Upper lobe of left lung (tissue), 6 donors: Measurements from ENCODE around the gene MMP8. TPM values are rescaled to one million over a fixed set of nuclear protein-coding genes. Genes with fewer than 3 reads are reported as not detected.

Experiments used
- ATAC-seq, 2 donors: fragments of 200-7000 bp; cut with Tn5 transposase; one replicate each; pipeline ENCODE4 v1.9.1; 2022; ENCODE audit warnings: mild to moderate bottlenecking in 2 of 2, moderate library complexity in 2 of 2; ENCODE audit not compliant: low FRiP score in 2 of 2
- DNase-seq, 2 donors: peaks; one replicate each; pipeline ENCODE4 v3.0.0-alpha.2; 2019 to 2020
- H3K27ac ChIP-seq, 4 donors: fragments of 200-600 bp; sonication (generic); one replicate each; pipeline ENCODE4 v1.5.1; 2016 to 2019
- H3K27me3 ChIP-seq, 4 donors: fragments of 200-600 bp; sonication (generic); one replicate each; pipeline ENCODE4 v1.5.1; 2017 to 2019
- H3K36me3 ChIP-seq, 4 donors: fragments of 200-600 bp; sonication (generic); one replicate each; pipeline ENCODE4 v1.5.1; 2016 to 2019
- H3K4me1 ChIP-seq, 4 donors: fragments of 200-600 bp; sonication (generic); one replicate each; pipeline ENCODE4 v1.5.1; 2018 to 2019
- H3K4me3 ChIP-seq, 4 donors: fragments of 200-600 bp; sonication (generic); one replicate each; pipeline ENCODE4 v1.5.1; 2017 to 2019; ENCODE audit warnings: mild to moderate bottlenecking in 2 of 4, moderate library complexity in 1 of 4
- H3K9me3 ChIP-seq, 4 donors: fragments of 200-600 bp; sonication (generic); one replicate each; pipeline ENCODE4 v1.5.1; 2018 to 2019
- EP300 ChIP-seq, 4 donors: sonication (generic); formaldehyde crosslinking; IDR thresholded peaks; one replicate each; pipeline ENCODE4 v1.5.1; 2017; ENCODE audit warnings: antibody characterized with exemption in 4 of 4, control low read depth in 2 of 4
- POLR2A ChIP-seq, 4 donors: fragments of 450-650 bp; IDR thresholded peaks; one replicate each; pipeline ENCODE4 v1.5.1; 2016 to 2017; ENCODE audit warnings: antibody characterized with exemption in 4 of 4, mild to moderate bottlenecking in 2 of 4
- POLR2AphosphoS5 ChIP-seq, 2 donors: sonication (generic); formaldehyde crosslinking; IDR thresholded peaks; one replicate each; pipeline ENCODE4 v1.5.1; 2017; ENCODE audit warnings: antibody characterized with exemption in 2 of 2
- WGBS, 2 donors: methylation state at CpG; one replicate each; pipeline ENCODE4 v1.1.5; 2017 to 2018; 5-methylcytosine and 5-hydroxymethylcytosine counted together
- total RNA-seq, 6 donors: library from RNA; depleted of rRNA in 4 of 6; stranded (reverse); fragments of >200 nt in 4 of 6; gene quantifications; one replicate each; pipeline versions ENCODE4 v1.1.0 to v1.2.1, GENCODE V29; 2016 to 2021
- TF ChIP-seq, protein P1 (sequence below), 6 experiments: fragments of 450-650 bp in 4 of 6; fragments of 200-600 bp in 2 of 6; sonication (generic) in 2 of 6; IDR thresholded peaks; one replicate each; pipeline ENCODE4 v1.5.1; 2016 to 2019; ENCODE audit warnings: antibody characterized with exemption in 6 of 6
- donor health status: DM: no; HTN: no; CAD: no; lungs with moderate emphysema.
- donor health status: DM: no; HTN: yes; CAD: no; lungs with severe emphysema.

Gene MMP8
- total RNA-seq, 6 donors from 2014 or later = under 0.01 to 2.7 (median 0.83) TPM

DNA sequence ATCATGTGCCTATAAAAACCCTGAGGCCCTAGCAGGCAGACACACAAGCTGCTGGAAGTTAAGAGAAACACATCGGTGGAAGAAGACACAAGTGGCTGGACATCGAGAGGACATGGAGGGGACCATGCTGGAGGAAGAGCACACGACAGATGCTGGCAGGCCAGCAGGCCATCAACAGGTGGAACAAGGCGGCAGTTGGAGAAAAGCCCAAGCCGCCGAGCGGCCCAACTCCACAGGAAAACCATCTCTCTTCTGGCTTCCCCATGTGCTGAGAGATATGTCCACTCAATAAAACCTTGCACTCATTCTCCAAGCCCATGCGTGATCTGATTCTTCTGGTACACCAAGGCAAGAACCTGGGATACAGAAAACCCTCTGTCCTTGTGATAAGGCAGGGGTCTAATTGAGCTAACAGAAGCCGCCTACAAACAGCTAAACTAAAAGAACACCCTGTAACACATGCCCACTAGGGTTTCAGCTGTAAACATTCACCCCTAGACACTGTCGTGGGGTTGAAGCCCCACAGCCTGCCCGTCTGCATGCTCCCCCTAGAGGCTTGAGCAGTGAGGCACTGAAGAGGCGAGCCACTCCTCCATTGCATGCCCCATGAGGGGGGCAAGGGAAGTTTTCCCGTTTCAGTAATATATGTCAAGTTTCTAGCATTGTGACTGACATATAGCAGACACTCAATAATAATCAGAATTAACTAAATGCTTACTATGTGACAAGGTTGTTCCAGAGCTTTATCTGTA is 60.6 kb downstream of the MMP8 start:
- Histone ChIP-seq H3K36me3 (no peaks in the 10 kb centered on the region), H3K9me3 (no peaks in the 10 kb centered on the region), H3K27ac (no peak overlapping the region), H3K4me1 (peaks cover 0 to 3% (median 0%) of the 10 kb centered on the region in 4 donors), H3K27me3 (no peaks in the 10 kb centered on the region), H3K4me3 (no peak overlapping the region)
- DNase-seq (peak in 1 of 2 donors; percentile 10), ATAC-seq (no peak)
- 85 to 90% methylated on average over 11 to 13 of the region's 13 CpGs for WGBS, 2 donors
- TF ChIP-seq POLR2AphosphoS5 (IDR thresholded peaks at IDR 0.05) = no peak
- TF ChIP-seq, protein P1, sequence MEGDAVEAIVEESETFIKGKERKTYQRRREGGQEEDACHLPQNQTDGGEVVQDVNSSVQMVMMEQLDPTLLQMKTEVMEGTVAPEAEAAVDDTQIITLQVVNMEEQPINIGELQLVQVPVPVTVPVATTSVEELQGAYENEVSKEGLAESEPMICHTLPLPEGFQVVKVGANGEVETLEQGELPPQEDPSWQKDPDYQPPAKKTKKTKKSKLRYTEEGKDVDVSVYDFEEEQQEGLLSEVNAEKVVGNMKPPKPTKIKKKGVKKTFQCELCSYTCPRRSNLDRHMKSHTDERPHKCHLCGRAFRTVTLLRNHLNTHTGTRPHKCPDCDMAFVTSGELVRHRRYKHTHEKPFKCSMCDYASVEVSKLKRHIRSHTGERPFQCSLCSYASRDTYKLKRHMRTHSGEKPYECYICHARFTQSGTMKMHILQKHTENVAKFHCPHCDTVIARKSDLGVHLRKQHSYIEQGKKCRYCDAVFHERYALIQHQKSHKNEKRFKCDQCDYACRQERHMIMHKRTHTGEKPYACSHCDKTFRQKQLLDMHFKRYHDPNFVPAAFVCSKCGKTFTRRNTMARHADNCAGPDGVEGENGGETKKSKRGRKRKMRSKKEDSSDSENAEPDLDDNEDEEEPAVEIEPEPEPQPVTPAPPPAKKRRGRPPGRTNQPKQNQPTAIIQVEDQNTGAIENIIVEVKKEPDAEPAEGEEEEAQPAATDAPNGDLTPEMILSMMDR (IDR thresholded peaks at IDR 0.05) = no peak

DNA sequence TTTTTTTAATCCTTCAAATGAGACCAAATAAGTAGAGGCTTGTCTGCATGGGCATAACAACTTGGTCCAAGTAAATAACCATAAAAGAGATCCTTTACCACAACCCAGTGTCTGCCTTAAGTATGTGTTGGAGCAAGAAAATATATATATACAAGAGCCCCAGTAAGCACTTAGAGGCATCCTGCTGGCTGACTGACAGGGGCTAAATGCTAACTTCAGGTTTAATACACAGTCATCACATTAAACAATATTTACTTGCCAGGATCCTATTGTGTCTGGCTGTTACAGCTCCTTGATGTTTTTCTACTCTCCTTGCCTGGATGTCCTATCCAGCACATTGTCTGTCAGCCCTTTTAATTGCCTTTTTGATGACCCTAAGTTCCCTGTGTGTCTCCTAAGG is 62.1 kb downstream of the MMP8 start:
- Histone ChIP-seq H3K36me3 (no peaks in the 10 kb centered on the region), H3K4me1 (peaks cover 0 to 3% (median 0%) of the 10 kb centered on the region in 4 donors), H3K9me3 (no peaks in the 10 kb centered on the region), H3K4me3 (no peak overlapping the region), H3K27ac (no peak overlapping the region), H3K27me3 (no peaks in the 10 kb centered on the region)
- ATAC-seq (no peak), DNase-seq (no peak)
- TF ChIP-seq EP300 (IDR thresholded peaks at IDR 0.05) (no peak), POLR2A (IDR thresholded peaks at IDR 0.05) (no peak), POLR2AphosphoS5 (IDR thresholded peaks at IDR 0.05) (no peak)
- TF ChIP-seq, protein P1 (IDR thresholded peaks at IDR 0.05) = no peak

Other genes starting within 250 kb of the MMP8 start
- gene MMP7, start 194.2 kb downstream of the MMP8 start, total RNA-seq = 10 to 100 TPM in 4 of 6 donors, 1 to 10 TPM in 2; 2.4 to 66.5 (median 16.2) TPM
- not detected for gene MMP20, start 99.6 kb downstream of the MMP8 start, total RNA-seq
- not detected for gene MMP27, start 19.2 kb downstream of the MMP8 start, total RNA-seq
- gene MMP10, start 55.7 kb upstream of the MMP8 start, total RNA-seq = 1 to 10 TPM in 1 of 6 donors, not detected in 5; 1.3 TPM
- gene MMP1, start 73.2 kb upstream of the MMP8 start, total RNA-seq = 10 to 100 TPM in 1 of 6 donors, 1 to 10 TPM in 1, under 1 TPM in 2, not detected in 2; 0.29 to 10.7 (median 1.1) TPM
- gene MMP3, start 118.7 kb upstream of the MMP8 start, total RNA-seq = 1 to 10 TPM in 1 of 6 donors, under 1 TPM in 1, not detected in 4; 0.47 to 1.8 TPM
- under 1 TPM in 1 of 6 donors, not detected in 5; 0.29 TPM for gene MMP12, start 150.0 kb upstream of the MMP8 start, total RNA-seq
- gene MMP13, start 230.8 kb upstream of the MMP8 start, total RNA-seq = under 1 TPM in 2 of 6 donors, not detected in 4; 0.54 to 0.59 TPM